Right lobe of liver (tissue), 6 donors: ENCODE data around the gene TPD52L2. TPM values are rescaled to one million over a fixed set of nuclear protein-coding genes. Genes with fewer than 3 reads are reported as not detected.
"Not testable (repeated sequence)": the region's sequence is repeated elsewhere in the genome, so short reads cannot be mapped to it uniquely, and the experiment has no call there.

Experiments
- ATAC-seq, 4 donors: fragments of 200-7000 bp; cut with Tn5 transposase; one replicate each; pipeline ENCODE4 v1.9.1; 2020; ENCODE audit warnings: mild to moderate bottlenecking in 4 of 4, moderate library complexity in 4 of 4
- DNase-seq, 3 donors: peaks; one replicate each; pipeline ENCODE4 v3.0.0-alpha.2; 2020
- H3K27ac ChIP-seq, 3 donors: fragments of 200-600 bp; one replicate each; pipeline ENCODE4 v1.8.0; 2022
- H3K27me3 ChIP-seq, 2 donors: fragments of 200-600 bp; one replicate each; pipeline ENCODE4 v1.8.0; 2022
- H3K36me3 ChIP-seq, 4 donors: fragments of 200-600 bp; sonication (generic) in 1 of 4; one replicate each; pipeline versions ENCODE4 v1.5.1 to v1.8.0; 2017 to 2022; ENCODE audit warnings: control low read depth in 1 of 4
- H3K4me1 ChIP-seq, 4 donors: fragments of 200-600 bp; sonication (generic) in 1 of 4; one replicate each; pipeline versions ENCODE4 v1.5.1 to v1.8.0; 2017 to 2022; ENCODE audit warnings: control low read depth in 1 of 4
- H3K4me3 ChIP-seq, 3 donors: fragments of 200-600 bp; one replicate each; pipeline ENCODE4 v1.8.0; 2022
- H3K9me3 ChIP-seq, 4 donors: fragments of 200-600 bp; sonication (generic) in 1 of 4; one replicate each; pipeline versions ENCODE4 v1.5.1 to v1.8.0; 2017 to 2022; ENCODE audit warnings: control low read depth in 1 of 4
- CTCF ChIP-seq, 4 donors: fragments of 200-600 bp in 3 of 4; fragments of 450-650 bp in 1 of 4; IDR thresholded peaks; one replicate each; pipeline versions ENCODE4 v1.5.1 to v1.8.0; 2016 to 2022; ENCODE audit warnings: antibody characterized with exemption in 4 of 4, mild to moderate bottlenecking in 2 of 4
- POLR2A ChIP-seq: fragments of 450-650 bp; IDR thresholded peaks from one replicate; pipeline ENCODE4 v1.6.1; 2017; ENCODE audit warnings: antibody characterized with exemption, mild to moderate bottlenecking
- WGBS: methylation state at CpG from one replicate; pipeline ENCODE4 v1.1.6; 2018; ENCODE audit warnings: low coverage, low lambda C conversion rate; ENCODE audit not compliant: insufficient coverage; ENCODE audit errors: missing lambda C conversion rate; 5-methylcytosine and 5-hydroxymethylcytosine counted together
- intact Hi-C, 2 donors: fragments of 100-400 bp; cut with DNase I; formaldehyde crosslinking; loops; one replicate each; pipeline versions ENCODE4 v1.11.2 to v1.14.1; 2022
- total RNA-seq, 6 experiments: library from RNA; depleted of rRNA in 2 of 6; stranded (reverse); fragments of >200 nt in 2 of 6; fragmentation: NEBNext Ultra II Directional in 3 of 6; extraction: Animal tissue kit (Norgen Biotek cat#: 25700) in 3 of 6; gene quantifications; one replicate each; pipeline versions ENCODE4 v1.1.0 to v1.2.4, GENCODE V29; 2016 to 2023
- donor health status: DM: no; HTN: yes; CAD: no.
- donor health status: DM: no; HTN: no; CAD: no.
- donor health status: DM: no; HTN: no; CAD: no.
- donor health status: DM: no; HTN: yes; CAD: no.
- donor health status: DM: no; HTN: yes; CAD: no.

The TPD52L2 gene
- total RNA-seq, 6 experiments from 2014 or later: 20.1 to 46.8 (median 30.5) TPM

- no peaks in the 10 kb centered on the region for H3K9me3 ChIP-seq
- WGBS: 89% methylated on average over 13 of the region's 23 CpGs
- H3K27me3 ChIP-seq: no peaks in the 10 kb centered on the region
- peak in 1 of 4 donors; percentile 43 for ATAC-seq
- no peaks in the 10 kb centered on the region for H3K4me1 ChIP-seq
- TF ChIP-seq CTCF (IDR thresholded peaks at IDR 0.05) (no peak), POLR2A (no peak)
- intact Hi-C loops: no loop called here
- DNase-seq: no peak
- peaks cover 0 to 2% (median 0%) of the 10 kb centered on the region in 4 donors for H3K36me3 ChIP-seq
- no peak overlapping the region for H3K4me3 ChIP-seq
- H3K27ac ChIP-seq: no peak overlapping the region
Observed at GRCh38 chr20:63920226-63920625, 55.2 kb downstream of the TPD52L2 start.

GRCh38 chr20:63923651-63924050, 58.6 kb downstream of the TPD52L2 start:
- DNase-seq (no peak), ATAC-seq (no peak)
- Histone ChIP-seq H3K4me1 (no peaks in the 10 kb centered on the region), H3K9me3 (no peaks in the 10 kb centered on the region), H3K27ac (no peak overlapping the region), H3K27me3 (no peaks in the 10 kb centered on the region), H3K4me3 (no peak overlapping the region), H3K36me3 (peaks cover 0 to 8% (median 6%) of the 10 kb centered on the region in 4 donors)
- WGBS: 80% methylated on average over 8 of the region's 8 CpGs
- intact Hi-C loops: no loop called here
- TF ChIP-seq CTCF (IDR thresholded peaks at IDR 0.05): no peak
- no peak for TF ChIP-seq POLR2A

DNA sequence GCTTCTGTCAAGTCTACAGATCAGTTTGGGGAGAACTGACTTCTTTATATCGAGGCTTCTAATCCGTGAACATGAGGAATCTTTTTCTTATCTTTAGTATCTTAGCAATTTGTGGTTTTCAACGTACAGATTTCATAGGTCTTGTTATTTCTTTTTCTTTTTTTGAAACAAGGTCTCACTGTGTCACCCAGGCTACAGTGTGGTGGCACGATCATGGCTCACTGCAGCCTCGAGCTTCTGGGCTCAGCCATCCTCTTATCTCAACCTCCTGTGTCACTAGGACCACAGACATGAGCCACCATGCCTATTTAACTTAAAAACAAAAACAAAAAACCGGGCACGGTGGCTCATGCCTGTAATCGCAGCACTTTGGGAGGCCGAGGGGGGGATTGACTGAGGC, 59.2 kb downstream of the TPD52L2 start:
- no peaks in the 10 kb centered on the region for H3K9me3 ChIP-seq
- no peak for DNase-seq
- no peaks in the 10 kb centered on the region for H3K4me1 ChIP-seq
- no peak for ATAC-seq
- H3K4me3 ChIP-seq: no peak overlapping the region
- H3K27me3 ChIP-seq: no peaks in the 10 kb centered on the region
- WGBS: 72% methylated on average over 8 of the region's 9 CpGs
- TF ChIP-seq POLR2A (no peak), CTCF (IDR thresholded peaks at IDR 0.05) (no peak)
- H3K36me3 ChIP-seq: peaks cover 0 to 14% (median 8%) of the 10 kb centered on the region in 4 donors
- intact Hi-C loops: no loop called here
- H3K27ac ChIP-seq: no peak overlapping the region

DNA sequence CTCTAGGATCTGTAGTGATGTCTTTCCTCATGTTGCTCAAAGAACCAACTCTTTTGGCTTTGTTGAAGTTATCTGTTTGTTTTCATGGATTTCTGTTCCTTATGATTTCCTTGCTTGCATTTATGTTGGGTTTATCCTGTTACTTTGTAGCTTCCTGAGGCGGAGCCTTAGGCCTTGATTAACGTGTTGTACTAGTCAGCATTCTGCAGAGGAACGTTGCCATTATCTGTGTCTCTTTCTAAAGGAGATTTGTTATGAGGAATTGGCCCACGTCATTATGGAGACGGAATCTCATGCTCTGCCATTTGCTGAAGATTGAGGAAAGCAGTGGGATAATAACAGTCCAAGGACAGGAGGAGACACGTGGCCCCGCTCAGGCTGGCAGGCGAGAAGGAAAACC, 61.2 kb downstream of the TPD52L2 start:
- peaks cover 0 to 33% (median 19%) of the 10 kb centered on the region in 4 donors for H3K36me3 ChIP-seq
- no peaks in the 10 kb centered on the region for H3K4me1 ChIP-seq
- H3K27me3 ChIP-seq: no peaks in the 10 kb centered on the region
- intact Hi-C loops: no loop called here
- no peaks in the 10 kb centered on the region for H3K9me3 ChIP-seq
- no peak overlapping the region for H3K4me3 ChIP-seq
- H3K27ac ChIP-seq: peak overlapping the region in 1 of 3 donors; percentile 24
- no peak for TF ChIP-seq CTCF (IDR thresholded peaks at IDR 0.05)
- TF ChIP-seq POLR2A: no peak
- DNase-seq (no peak), ATAC-seq (peak; percentile 46 to 66 (median 58))
- WGBS: 75% methylated on average over 7 of the region's 8 CpGs

DNA sequence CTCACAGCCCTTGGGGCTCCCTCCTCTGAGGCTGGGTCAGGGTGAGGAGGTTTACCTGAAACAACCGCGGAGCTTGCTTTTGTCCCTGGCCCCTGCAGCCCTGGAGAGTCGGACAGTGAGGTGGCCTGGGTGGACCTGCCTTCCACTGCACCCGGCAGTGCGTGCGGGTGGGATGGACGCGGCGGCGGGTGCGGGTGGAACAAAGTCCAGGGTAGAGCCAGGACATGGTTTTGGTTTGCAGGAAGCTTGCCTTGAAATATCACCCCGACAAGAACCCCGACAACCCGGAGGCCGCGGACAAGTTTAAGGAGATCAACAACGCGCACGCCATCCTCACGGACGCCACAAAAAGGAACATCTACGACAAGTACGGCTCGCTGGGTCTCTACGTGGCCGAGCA, 64.0 kb downstream of the TPD52L2 start:
- Histone ChIP-seq H3K9me3 (no peaks in the 10 kb centered on the region), H3K27ac (no peak overlapping the region), H3K36me3 (peaks cover 0 to 44% (median 25%) of the 10 kb centered on the region in 4 donors), H3K4me1 (no peaks in the 10 kb centered on the region), H3K4me3 (no peak overlapping the region), H3K27me3 (no peaks in the 10 kb centered on the region)
- intact Hi-C loops: no loop called here
- ATAC-seq: no peak
- no peak for DNase-seq
- WGBS: 92% methylated on average over 12 of the region's 26 CpGs
- TF ChIP-seq CTCF (IDR thresholded peaks at IDR 0.05) (no peak), POLR2A (no peak)

GRCh38 chr20:63929473-63929883, 64.4 kb downstream of the TPD52L2 start:
- H3K9me3 ChIP-seq, ATAC-seq, H3K4me1 ChIP-seq, H3K27me3 ChIP-seq, H3K4me3 ChIP-seq, intact Hi-C loops, H3K27ac ChIP-seq, DNase-seq: not testable (repeated sequence)
- H3K36me3 ChIP-seq: peaks cover 0 to 45% (median 25%) of the 10 kb centered on the region in 4 donors
- WGBS: 93% methylated on average over 12 of the region's 31 CpGs
